K562 (cell line): ENCODE measurements around the gene EXT2. TPM values are rescaled to one million over a fixed set of nuclear protein-coding genes. Genes with fewer than 3 reads are reported as not detected.
A peak's percentile ranks its signal among the peaks of the same experiment; 100 is the strongest.

ENCODE experiments used
- BMI1 ChIP-seq: fragments of 150-350 bp; IDR thresholded peaks from 2 replicates; pipeline ENCODE4 v1.6.1; 2014; ENCODE audit warnings: low read length
- IRF2 ChIP-seq: sonication (generic); formaldehyde crosslinking; IDR thresholded peaks from 2 replicates; pipeline ENCODE4 v1.8.1; 2022; ENCODE audit warnings: mild to moderate bottlenecking, missing genetic modification reagents
- POLR3A ChIP-seq: IDR thresholded peaks from 2 replicates; pipeline ENCODE4 v1.6.1; 2011; ENCODE audit warnings: borderline replicate concordance, mild to moderate bottlenecking, moderate library complexity; ENCODE audit not compliant: insufficient read length, insufficient read depth; ENCODE audit errors: extremely low read depth
- RBBP5 ChIP-seq: fragments of 200-600 bp; sonication (generic); IDR thresholded peaks from 2 replicates; pipeline ENCODE4 v1.6.1; 2012; ENCODE audit warnings: borderline replicate concordance, mild to moderate bottlenecking, low read length, control low read depth, inconsistent platforms; ENCODE audit not compliant: insufficient read depth, poor library complexity, severe bottlenecking
- SPI1 ChIP-seq: IDR thresholded peaks from 2 replicates; pipeline ENCODE4 v1.6.1; 2011; ENCODE audit warnings: low read depth, low read length, control low read depth, borderline replicate concordance
- SREBF1 ChIP-seq: fragments of 150-350 bp; IDR thresholded peaks from 2 replicates; pipeline ENCODE4 v1.6.1; 2014; ENCODE audit warnings: antibody characterized with exemption, low read depth, low read length, borderline replicate concordance
- TCF3 ChIP-seq: sonication (generic); formaldehyde crosslinking; IDR thresholded peaks from 2 replicates; pipeline ENCODE4 v1.4.0; 2020; ENCODE audit warnings: mild to moderate bottlenecking, missing genetic modification reagents
- ZNF274 ChIP-seq: IDR thresholded peaks from 2 replicates; pipeline ENCODE4 v1.6.1; 2011; ENCODE audit warnings: low read depth, mild to moderate bottlenecking, low read length, moderate library complexity, borderline replicate concordance
- ZNF668 ChIP-seq: fragments of 250-450 bp; sonication (Bioruptor Pico); IDR thresholded peaks from 2 replicates; pipeline ENCODE4 v1.8.0; 2022; ENCODE audit warnings: mild to moderate bottlenecking, inconsistent platforms
- polyA plus RNA-seq, 8 experiments: library from polyadenylated mRNA; depleted of rRNA in 4 of 8; stranded (reverse) in 5 of 8; unstranded in 3 of 8; fragments of >200 nt; fragmentation: Nextera tagmentation in 2 of 8; fragmentation: Illumina TruSeq in 1 of 8; extraction: Ambion mirVana in 2 of 8; extraction: Trizol in 1 of 8; gene quantifications; 2 replicates each; pipeline versions ENCODE4 v1.2.1 to v1.2.3, GENCODE V29; 2011 to 2014; ENCODE audit warnings: inconsistent platforms in 1 of 8, missing spikeins in 1 of 8
- total RNA-seq, 7 experiments: library from RNA; depleted of rRNA in 6 of 7; stranded (reverse); fragments of >200 nt in 6 of 7; fragmentation: Illumina TruSeq in 2 of 7; extraction: Trizol in 2 of 7; gene quantifications; 2 replicates each; pipeline versions ENCODE4 v1.2.1 to v1.2.3, GENCODE V29; 2011 to 2021; ENCODE audit warnings: low replicate concordance in 1 of 7
- TF ChIP-seq, protein P1 (sequence below): fragments of 250-450 bp; sonication (Bioruptor Pico); IDR thresholded peaks from 2 replicates; pipeline ENCODE4 v1.4.0; 2020
- TF ChIP-seq, protein P2 (sequence below): fragments of 450-650 bp; formaldehyde crosslinking; IDR thresholded peaks from 2 replicates; pipeline ENCODE4 v1.4.0; 2020; ENCODE audit warnings: mild to moderate bottlenecking, moderate library complexity
- TF ChIP-seq, protein P3 (sequence below): fragments of 250-450 bp; sonication (Bioruptor Pico); IDR thresholded peaks from 2 replicates; pipeline ENCODE4 v1.8.0; 2021; ENCODE audit warnings: moderate library complexity, mild to moderate bottlenecking, inconsistent platforms
- TF ChIP-seq, protein P4 (sequence below): fragments of 450-650 bp; IDR thresholded peaks from 2 replicates; pipeline ENCODE4 v1.6.1; 2016; ENCODE audit warnings: antibody characterized with exemption
- TF ChIP-seq, protein P5 (sequence below): fragments of 450-650 bp; IDR thresholded peaks from 2 replicates; pipeline ENCODE4 v1.6.1; 2016; ENCODE audit warnings: low read depth, mild to moderate bottlenecking, moderate library complexity

EXT2 gene
- total and polyA plus RNA-seq, 9 of the 15 experiments (the other 6 are each of a cell fraction or from before 2014, with no cell fraction given) = 7.5 to 52.1 (median 38.1) TPM

DNA sequence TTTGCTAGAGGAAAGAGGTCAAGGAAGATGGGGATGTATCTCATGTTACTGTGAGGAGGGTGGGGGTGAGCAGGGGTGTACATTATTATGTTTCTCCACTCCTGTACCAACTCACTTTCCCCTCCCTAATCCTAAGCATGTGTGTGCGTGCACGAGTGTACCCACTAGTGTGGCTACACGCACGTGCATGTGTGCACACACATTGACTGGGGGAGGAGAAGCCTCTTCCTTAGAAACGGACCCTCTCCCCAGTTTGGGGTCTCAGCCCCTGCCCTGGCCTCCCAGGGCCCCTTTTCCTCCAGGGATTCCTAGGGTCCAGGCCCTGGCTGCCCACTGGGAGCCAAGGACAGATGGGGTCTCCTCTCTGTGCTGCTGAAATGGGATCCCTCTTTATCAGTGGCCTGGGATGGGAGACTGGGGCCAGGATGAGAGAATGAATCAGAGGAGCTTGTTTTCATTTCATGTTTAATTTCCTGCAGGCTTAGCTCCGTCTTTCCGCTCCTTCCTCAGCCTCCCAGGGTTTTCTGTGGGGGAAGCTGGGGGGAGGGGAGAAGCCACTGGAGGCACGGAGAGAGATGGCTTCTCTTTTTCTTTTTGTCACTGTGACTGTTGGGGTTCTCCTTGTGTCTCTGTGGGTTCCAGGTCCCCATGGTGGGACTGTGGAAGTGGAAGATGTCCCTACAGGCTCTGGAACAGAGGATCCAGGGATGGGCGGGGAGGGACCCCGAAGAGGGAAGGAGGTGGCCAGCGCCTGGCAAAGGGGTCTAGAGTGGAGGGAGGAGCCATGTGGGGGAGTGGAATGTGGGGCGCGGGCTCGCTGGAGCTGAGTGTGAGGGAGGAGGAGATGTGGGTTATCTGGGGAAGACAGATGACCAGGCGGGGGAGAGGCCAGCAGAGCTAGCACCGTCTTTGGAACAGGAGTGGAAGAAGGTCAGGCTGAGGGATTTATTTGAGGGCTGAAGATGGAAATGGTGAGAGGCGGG, 174.2 kb downstream of the EXT2 start (continued):
- TF ChIP-seq, protein P1, sequence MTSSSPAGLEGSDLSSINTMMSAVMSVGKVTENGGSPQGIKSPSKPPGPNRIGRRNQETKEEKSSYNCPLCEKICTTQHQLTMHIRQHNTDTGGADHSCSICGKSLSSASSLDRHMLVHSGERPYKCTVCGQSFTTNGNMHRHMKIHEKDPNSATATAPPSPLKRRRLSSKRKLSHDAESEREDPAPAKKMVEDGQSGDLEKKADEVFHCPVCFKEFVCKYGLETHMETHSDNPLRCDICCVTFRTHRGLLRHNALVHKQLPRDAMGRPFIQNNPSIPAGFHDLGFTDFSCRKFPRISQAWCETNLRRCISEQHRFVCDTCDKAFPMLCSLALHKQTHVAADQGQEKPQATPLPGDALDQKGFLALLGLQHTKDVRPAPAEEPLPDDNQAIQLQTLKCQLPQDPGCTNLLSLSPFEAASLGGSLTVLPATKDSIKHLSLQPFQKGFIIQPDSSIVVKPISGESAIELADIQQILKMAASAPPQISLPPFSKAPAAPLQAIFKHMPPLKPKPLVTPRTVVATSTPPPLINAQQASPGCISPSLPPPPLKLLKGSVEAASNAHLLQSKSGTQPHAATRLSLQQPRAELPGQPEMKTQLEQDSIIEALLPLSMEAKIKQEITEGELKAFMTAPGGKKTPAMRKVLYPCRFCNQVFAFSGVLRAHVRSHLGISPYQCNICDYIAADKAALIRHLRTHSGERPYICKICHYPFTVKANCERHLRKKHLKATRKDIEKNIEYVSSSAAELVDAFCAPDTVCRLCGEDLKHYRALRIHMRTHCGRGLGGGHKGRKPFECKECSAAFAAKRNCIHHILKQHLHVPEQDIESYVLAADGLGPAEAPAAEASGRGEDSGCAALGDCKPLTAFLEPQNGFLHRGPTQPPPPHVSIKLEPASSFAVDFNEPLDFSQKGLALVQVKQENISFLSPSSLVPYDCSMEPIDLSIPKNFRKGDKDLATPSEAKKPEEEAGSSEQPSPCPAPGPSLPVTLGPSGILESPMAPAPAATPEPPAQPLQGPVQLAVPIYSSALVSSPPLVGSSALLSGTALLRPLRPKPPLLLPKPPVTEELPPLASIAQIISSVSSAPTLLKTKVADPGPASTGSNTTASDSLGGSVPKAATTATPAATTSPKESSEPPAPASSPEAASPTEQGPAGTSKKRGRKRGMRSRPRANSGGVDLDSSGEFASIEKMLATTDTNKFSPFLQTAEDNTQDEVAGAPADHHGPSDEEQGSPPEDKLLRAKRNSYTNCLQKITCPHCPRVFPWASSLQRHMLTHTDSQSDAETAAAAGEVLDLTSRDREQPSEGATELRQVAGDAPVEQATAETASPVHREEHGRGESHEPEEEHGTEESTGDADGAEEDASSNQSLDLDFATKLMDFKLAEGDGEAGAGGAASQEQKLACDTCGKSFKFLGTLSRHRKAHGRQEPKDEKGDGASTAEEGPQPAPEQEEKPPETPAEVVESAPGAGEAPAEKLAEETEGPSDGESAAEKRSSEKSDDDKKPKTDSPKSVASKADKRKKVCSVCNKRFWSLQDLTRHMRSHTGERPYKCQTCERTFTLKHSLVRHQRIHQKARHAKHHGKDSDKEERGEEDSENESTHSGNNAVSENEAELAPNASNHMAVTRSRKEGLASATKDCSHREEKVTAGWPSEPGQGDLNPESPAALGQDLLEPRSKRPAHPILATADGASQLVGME (CRISPR knock-in tag) = no peak
- no peak for TF ChIP-seq RBBP5
- no peak for TF ChIP-seq ZNF274
- no peak for TF ChIP-seq BMI1
- TF ChIP-seq SREBF1 = no peak
- no peak for TF ChIP-seq ZNF668
- TF ChIP-seq TCF3 = peak; percentile 96
- no peak for TF ChIP-seq IRF2 (CRISPR knock-in tag)
- TF ChIP-seq, protein P2, sequence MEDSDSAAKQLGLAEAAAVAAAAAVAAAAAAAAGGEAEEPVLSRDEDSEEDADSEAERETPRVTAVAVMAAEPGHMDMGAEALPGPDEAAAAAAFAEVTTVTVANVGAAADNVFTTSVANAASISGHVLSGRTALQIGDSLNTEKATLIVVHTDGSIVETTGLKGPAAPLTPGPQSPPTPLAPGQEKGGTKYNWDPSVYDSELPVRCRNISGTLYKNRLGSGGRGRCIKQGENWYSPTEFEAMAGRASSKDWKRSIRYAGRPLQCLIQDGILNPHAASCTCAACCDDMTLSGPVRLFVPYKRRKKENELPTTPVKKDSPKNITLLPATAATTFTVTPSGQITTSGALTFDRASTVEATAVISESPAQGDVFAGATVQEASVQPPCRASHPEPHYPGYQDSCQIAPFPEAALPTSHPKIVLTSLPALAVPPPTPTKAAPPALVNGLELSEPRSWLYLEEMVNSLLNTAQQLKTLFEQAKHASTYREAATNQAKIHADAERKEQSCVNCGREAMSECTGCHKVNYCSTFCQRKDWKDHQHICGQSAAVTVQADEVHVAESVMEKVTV (CRISPR knock-in tag) = no peak
- TF ChIP-seq, protein P3, sequence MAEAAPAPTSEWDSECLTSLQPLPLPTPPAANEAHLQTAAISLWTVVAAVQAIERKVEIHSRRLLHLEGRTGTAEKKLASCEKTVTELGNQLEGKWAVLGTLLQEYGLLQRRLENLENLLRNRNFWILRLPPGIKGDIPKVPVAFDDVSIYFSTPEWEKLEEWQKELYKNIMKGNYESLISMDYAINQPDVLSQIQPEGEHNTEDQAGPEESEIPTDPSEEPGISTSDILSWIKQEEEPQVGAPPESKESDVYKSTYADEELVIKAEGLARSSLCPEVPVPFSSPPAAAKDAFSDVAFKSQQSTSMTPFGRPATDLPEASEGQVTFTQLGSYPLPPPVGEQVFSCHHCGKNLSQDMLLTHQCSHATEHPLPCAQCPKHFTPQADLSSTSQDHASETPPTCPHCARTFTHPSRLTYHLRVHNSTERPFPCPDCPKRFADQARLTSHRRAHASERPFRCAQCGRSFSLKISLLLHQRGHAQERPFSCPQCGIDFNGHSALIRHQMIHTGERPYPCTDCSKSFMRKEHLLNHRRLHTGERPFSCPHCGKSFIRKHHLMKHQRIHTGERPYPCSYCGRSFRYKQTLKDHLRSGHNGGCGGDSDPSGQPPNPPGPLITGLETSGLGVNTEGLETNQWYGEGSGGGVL (CRISPR knock-in tag) = no peak
- no peak for TF ChIP-seq SPI1
- no peak for TF ChIP-seq POLR3A
- TF ChIP-seq, protein P4, sequence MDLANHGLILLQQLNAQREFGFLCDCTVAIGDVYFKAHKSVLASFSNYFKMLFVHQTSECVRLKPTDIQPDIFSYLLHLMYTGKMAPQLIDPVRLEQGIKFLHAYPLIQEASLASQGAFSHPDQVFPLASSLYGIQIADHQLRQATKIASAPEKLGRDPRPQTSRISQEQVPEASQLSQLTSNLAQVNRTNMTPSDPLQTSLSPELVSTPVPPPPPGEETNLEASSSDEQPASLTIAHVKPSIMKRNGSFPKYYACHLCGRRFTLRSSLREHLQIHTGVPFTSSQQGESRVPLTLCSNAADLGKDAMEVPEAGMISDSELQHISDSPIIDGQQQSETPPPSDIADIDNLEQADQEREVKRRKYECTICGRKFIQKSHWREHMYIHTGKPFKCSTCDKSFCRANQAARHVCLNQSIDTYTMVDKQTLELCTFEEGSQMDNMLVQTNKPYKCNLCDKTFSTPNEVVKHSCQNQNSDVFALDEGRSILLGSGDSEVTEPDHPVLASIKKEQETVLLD = peak; percentile 77
- TF ChIP-seq, protein P5, sequence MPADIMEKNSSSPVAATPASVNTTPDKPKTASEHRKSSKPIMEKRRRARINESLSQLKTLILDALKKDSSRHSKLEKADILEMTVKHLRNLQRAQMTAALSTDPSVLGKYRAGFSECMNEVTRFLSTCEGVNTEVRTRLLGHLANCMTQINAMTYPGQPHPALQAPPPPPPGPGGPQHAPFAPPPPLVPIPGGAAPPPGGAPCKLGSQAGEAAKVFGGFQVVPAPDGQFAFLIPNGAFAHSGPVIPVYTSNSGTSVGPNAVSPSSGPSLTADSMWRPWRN = peak; percentile 89
